ENCODE results near the gene SLC6A16.
A peak's percentile ranks its signal among the peaks of the same experiment; 100 is the strongest.
"Not testable (repeated sequence)": the region's sequence is repeated elsewhere in the genome, so short reads cannot be mapped to it uniquely, and the experiment has no call there.

The SLC6A16 gene

GRCh38 chr19:49338023-49338677 lies 13.2 kb upstream of the SLC6A16 start:
- TF ChIP-seq PAX5 (IDR thresholded peaks at IDR 0.05; ENCODE audit: insufficient read depth, low read length, severe bottlenecking), result no peak
- TF ChIP-seq POLR2AphosphoS5 (IDR thresholded peaks at IDR 0.05; ENCODE audit: low read depth, low read length), result no peak
- TF ChIP-seq SPI1 (IDR thresholded peaks at IDR 0.05; ENCODE audit: low read depth, low read length), result no peak
- TF ChIP-seq POLR2A (IDR thresholded peaks at IDR 0.05; ENCODE audit: low read depth, low read length), result no peak
- no peak for DNase-seq (ENCODE audit: insufficient read length, low spot score)
- FAIRE-seq, result no peak

- DNase-seq (ENCODE audit: insufficient read length, low spot score) (no peak), FAIRE-seq (no peak)
- TF ChIP-seq POLR2A (IDR thresholded peaks at IDR 0.05; ENCODE audit: low read depth, low read length), result no peak
- TF ChIP-seq TAF1 (IDR thresholded peaks at IDR 0.05; ENCODE audit: low read depth, low read length), result no peak
- no peak for TF ChIP-seq POLR2AphosphoS5 (IDR thresholded peaks at IDR 0.05; ENCODE audit: low read depth, low read length)
- no peak for TF ChIP-seq SPI1 (IDR thresholded peaks at IDR 0.05; ENCODE audit: low read depth, low read length)
- TF ChIP-seq POU2F2 (IDR thresholded peaks at IDR 0.05; ENCODE audit: low read depth, low read length), result no peak
- TF ChIP-seq PAX5 (IDR thresholded peaks at IDR 0.05; ENCODE audit: insufficient read depth, low read length, severe bottlenecking), result no peak
Measured at GRCh38 chr19:49337267-49338022, 12.5 kb upstream of the SLC6A16 start.

DNA sequence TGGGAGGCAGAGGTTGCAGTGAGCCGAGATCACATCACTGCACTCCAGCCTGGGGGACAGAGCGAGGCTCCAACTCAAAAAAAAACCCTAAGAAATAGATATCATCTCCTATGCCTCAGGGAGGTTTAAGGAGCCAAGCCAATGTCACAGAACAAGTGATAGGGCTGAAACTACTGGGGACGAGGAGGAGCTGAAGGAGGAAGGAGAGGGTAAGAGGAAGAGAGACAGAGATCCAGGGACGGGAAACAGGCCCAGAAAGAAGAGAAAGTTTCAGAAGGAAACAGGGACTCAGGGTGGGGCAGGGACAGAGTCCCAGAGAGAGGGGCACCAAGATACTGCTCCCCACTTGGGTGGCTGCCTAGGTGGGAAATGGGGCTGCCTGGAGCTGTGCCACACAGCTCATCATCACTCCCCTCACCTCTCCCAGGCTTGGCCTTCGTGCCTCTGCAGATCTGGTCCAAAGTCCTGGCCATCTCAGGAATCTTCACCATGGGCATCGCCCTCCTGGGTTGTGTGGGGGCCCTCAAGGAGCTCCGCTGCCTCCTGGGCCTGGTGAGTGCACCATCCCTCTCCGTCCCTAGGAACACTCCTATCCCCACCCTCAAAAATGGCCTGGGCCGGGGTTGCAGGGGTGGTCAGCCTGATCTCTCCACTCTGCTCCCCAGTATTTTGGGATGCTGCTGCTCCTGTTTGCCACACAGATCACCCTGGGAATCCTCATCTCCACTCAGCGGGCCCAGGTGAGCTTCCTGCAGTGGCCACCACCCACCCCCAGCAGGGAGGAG lies 11.7 kb upstream of the SLC6A16 start:
- no peak for TF ChIP-seq TAF1 (IDR thresholded peaks at IDR 0.05; ENCODE audit: low read depth, low read length)
- TF ChIP-seq POLR2AphosphoS5 (IDR thresholded peaks at IDR 0.05; ENCODE audit: low read depth, low read length), result no peak
- no peak for TF ChIP-seq PAX5 (IDR thresholded peaks at IDR 0.05; ENCODE audit: insufficient read depth, low read length, severe bottlenecking)
- DNase-seq (ENCODE audit: insufficient read length, low spot score), result no peak
- FAIRE-seq, result no peak

- TF ChIP-seq POU2F2 (IDR thresholded peaks at IDR 0.05; ENCODE audit: low read depth, low read length) (no peak), POLR2A (IDR thresholded peaks at IDR 0.05; ENCODE audit: low read depth, low read length) (no peak), SPI1 (IDR thresholded peaks at IDR 0.05; ENCODE audit: low read depth, low read length) (no peak), PAX5 (IDR thresholded peaks at IDR 0.05; ENCODE audit: insufficient read depth, low read length, severe bottlenecking) (no peak), POLR2AphosphoS5 (IDR thresholded peaks at IDR 0.05; ENCODE audit: low read depth, low read length) (no peak), TAF1 (IDR thresholded peaks at IDR 0.05; ENCODE audit: low read depth, low read length) (no peak)
- DNase-seq (ENCODE audit: insufficient read length, low spot score) (no peak), FAIRE-seq (peak; percentile 52)
Measured at GRCh38 chr19:49335784-49336481, 10.9 kb upstream of the SLC6A16 start.

DNA sequence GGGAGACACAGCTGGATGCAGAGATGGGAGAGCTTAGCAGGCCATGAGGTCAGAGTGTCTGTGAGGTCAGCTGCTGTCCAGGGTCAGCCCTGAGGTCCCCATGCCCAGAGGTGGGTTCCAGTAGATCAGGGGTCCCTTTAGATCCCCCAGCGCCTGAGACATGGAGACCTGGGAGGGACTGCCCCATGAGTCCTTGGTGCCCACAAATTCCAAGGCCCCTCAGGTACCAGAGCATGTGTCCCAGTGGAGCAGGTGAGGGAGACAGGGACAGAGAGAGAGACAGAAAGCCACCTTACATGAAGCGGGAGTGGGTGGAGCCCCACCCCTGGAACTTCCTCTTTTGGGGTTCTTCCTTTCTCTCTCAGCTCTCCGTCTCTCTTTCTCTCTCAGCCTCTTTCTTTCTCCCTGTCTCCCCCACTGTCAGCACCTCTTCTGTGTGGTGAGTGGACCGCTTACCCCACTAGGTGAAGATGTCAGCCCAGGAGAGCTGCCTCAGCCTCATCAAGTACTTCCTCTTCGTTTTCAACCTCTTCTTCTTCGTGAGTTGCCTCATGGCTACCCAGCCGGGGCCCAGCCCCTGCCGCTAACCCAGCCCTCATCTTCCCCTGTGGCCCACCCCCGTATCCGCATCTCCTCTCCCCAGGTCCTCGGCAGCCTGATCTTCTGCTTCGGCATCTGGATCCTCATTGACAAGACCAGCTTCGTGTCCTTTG lies 10.2 kb upstream of the SLC6A16 start, which contains the start of gene CD37:
Gene CD37 (plus strand): TSS at position 336 of the 713 bp plus-strand sequence. CDS start 135 bp downstream, at position 471.
- TF ChIP-seq POU2F2 (IDR thresholded peaks at IDR 0.05; ENCODE audit: low read depth, low read length) (0 out of 2 replicates have a peak, but pooled peaks have one; percentile 13), SPI1 (IDR thresholded peaks at IDR 0.05; ENCODE audit: low read depth, low read length) (peak; percentile 88), PAX5 (IDR thresholded peaks at IDR 0.05; ENCODE audit: insufficient read depth, low read length, severe bottlenecking) (no peak), POLR2A (IDR thresholded peaks at IDR 0.05; ENCODE audit: low read depth, low read length) (peak; percentile 83), POLR2AphosphoS5 (IDR thresholded peaks at IDR 0.05; ENCODE audit: low read depth, low read length) (peak; percentile 87), TAF1 (IDR thresholded peaks at IDR 0.05; ENCODE audit: low read depth, low read length) (peak; percentile 74)
- FAIRE-seq, result peak; percentile 81
- peak; percentile 58 for DNase-seq (ENCODE audit: insufficient read length, low spot score)

GRCh38 chr19:49333811-49334288 lies 8.9 kb upstream of the SLC6A16 start:
- TF ChIP-seq POU2F2 (IDR thresholded peaks at IDR 0.05; ENCODE audit: low read depth, low read length) (no peak; the same call in 1 of the 2 replicates), PAX5 (IDR thresholded peaks at IDR 0.05; ENCODE audit: insufficient read depth, low read length, severe bottlenecking) (peak; percentile 57), TAF1 (IDR thresholded peaks at IDR 0.05; ENCODE audit: low read depth, low read length) (peak; percentile 55; the same call in 1 of the 2 replicates), POLR2AphosphoS5 (IDR thresholded peaks at IDR 0.05; ENCODE audit: low read depth, low read length) (peak; percentile 81), SPI1 (IDR thresholded peaks at IDR 0.05; ENCODE audit: low read depth, low read length) (peak; percentile 95), POLR2A (IDR thresholded peaks at IDR 0.05; ENCODE audit: low read depth, low read length) (peak; percentile 73)
- FAIRE-seq (peak; percentile 94), DNase-seq (ENCODE audit: insufficient read length, low spot score) (no peak)

- no peak for TF ChIP-seq TAF1 (IDR thresholded peaks at IDR 0.05; ENCODE audit: low read depth, low read length)
- no peak for TF ChIP-seq PAX5 (IDR thresholded peaks at IDR 0.05; ENCODE audit: insufficient read depth, low read length, severe bottlenecking)
- no peak for TF ChIP-seq POU2F2 (IDR thresholded peaks at IDR 0.05; ENCODE audit: low read depth, low read length)
- TF ChIP-seq POLR2A (IDR thresholded peaks at IDR 0.05; ENCODE audit: low read depth, low read length), result no peak
- no peak for TF ChIP-seq POLR2AphosphoS5 (IDR thresholded peaks at IDR 0.05; ENCODE audit: low read depth, low read length)
- no peak for TF ChIP-seq SPI1 (IDR thresholded peaks at IDR 0.05; ENCODE audit: low read depth, low read length)
- DNase-seq (ENCODE audit: insufficient read length, low spot score), result no peak
- FAIRE-seq, result no peak
Measured at GRCh38 chr19:49333418-49333805, 8.4 kb upstream of the SLC6A16 start.

DNA sequence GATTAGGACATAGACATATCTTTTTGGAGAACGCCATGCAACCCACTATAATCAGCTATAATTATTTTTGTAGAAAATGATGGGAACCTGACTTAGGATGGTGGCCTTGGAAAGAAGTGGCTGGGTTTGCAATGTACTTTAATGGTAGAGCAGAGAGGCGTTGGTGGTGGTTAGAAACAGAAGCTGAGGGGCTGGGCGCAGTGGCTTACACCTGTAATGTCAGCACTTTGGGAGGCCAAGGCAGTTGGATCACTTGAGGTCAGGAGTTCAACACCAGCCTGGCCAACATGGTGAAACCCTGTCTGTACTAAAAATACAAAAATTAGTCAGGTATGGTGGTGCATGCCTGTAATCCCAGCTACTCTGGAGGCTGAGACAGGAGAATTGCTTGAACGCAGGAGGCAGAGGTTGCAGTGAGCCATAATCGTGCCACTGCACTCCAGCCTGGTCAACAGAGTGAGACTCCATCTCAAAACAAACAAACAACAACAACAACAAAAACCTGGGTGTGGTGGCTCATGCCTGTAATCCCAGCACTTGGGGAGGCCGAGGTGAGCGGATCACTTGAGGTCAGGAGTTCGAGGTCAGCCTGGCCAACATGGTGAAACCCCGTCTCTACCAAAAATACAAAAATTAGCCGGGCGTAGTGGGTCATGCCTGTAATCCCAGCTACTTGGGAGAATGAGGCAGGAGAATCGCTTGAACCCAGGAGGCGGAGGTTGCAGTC lies 7.9 kb upstream of the SLC6A16 start:
- FAIRE-seq; DNase-seq (ENCODE audit: insufficient read length, low spot score): not testable (repeated sequence)
